Mucosa of rectum (tissue), 2 donors: ENCODE measurements around the gene PAX5.

Experiments
- H3K27ac ChIP-seq, 2 donors: one replicate each; pipeline ENCODE4 v1.7.0; 2013; ENCODE audit warnings: inconsistent platforms in 2 of 2, low read depth in 2 of 2, low read length in 2 of 2
- H3K27me3 ChIP-seq, 2 donors: one replicate each; pipeline ENCODE4 v1.7.0; 2013; ENCODE audit warnings: low read length in 2 of 2; ENCODE audit not compliant: control insufficient read depth in 2 of 2, insufficient read depth in 2 of 2
- H3K36me3 ChIP-seq, 2 donors: one replicate each; pipeline ENCODE4 v1.7.0; 2013; ENCODE audit warnings: low read length in 2 of 2; ENCODE audit not compliant: control insufficient read depth in 2 of 2, insufficient read depth in 2 of 2
- H3K4me1 ChIP-seq, 2 donors: one replicate each; pipeline ENCODE4 v1.7.0; 2013; ENCODE audit warnings: low read length in 2 of 2, mild to moderate bottlenecking in 1 of 2; ENCODE audit not compliant: control insufficient read depth in 2 of 2, insufficient read depth in 2 of 2
- H3K4me3 ChIP-seq, 2 donors: one replicate each; pipeline ENCODE4 v1.7.0; 2013; ENCODE audit warnings: low read length in 2 of 2
- H3K9ac ChIP-seq, 2 donors: one replicate each; pipeline ENCODE4 v1.7.0; 2013; ENCODE audit warnings: low read length in 2 of 2, low read depth in 1 of 2, mild to moderate bottlenecking in 1 of 2
- H3K9me3 ChIP-seq, 2 donors: one replicate each; pipeline ENCODE4 v1.7.0; 2013; ENCODE audit warnings: low read length in 2 of 2; ENCODE audit not compliant: control insufficient read depth in 2 of 2
- donor health status: healthy.
- donor health status: Normal muscosa, but diverticular disease.

The PAX5 gene

GRCh38 chr9:36941441-36941840 is 92.6 kb downstream of the PAX5 start:
- Histone ChIP-seq H3K27ac (no peak overlapping the region), H3K4me3 (no peak overlapping the region), H3K9ac (no peak overlapping the region), H3K9me3 (no peaks in the 10 kb centered on the region), H3K4me1 (no peaks in the 10 kb centered on the region), H3K27me3 (peaks cover 0 to 6% of the 10 kb centered on the region in 2 donors), H3K36me3 (no peaks in the 10 kb centered on the region)

DNA sequence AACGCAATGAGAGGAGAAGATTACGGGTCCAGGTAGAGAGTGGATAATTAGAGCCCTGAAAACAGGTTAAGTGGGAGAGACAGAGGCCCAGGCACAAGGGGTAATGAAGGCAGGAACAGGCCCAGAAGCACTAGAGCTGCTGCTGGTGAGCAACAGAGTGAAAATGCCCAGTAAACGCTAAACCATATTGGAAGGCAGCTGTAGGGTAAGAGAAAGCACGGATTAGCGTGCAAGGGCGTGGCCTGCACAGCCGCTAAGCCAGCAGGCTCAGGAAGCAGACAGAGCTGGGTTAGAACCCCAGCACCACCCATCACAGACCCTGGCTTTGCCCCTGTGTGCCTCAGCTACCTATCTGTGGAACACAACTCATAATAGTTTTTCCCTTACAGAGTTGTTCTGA is 93.2 kb downstream of the PAX5 start:
- Histone ChIP-seq H3K27ac (no peak overlapping the region), H3K9ac (no peak overlapping the region), H3K9me3 (no peaks in the 10 kb centered on the region), H3K27me3 (peaks cover 0 to 6% of the 10 kb centered on the region in 2 donors), H3K4me3 (no peak overlapping the region), H3K4me1 (no peaks in the 10 kb centered on the region), H3K36me3 (no peaks in the 10 kb centered on the region)

GRCh38 chr9:36940500-36940853 is 93.6 kb downstream of the PAX5 start:
- H3K4me3 ChIP-seq: no peak overlapping the region
- no peak overlapping the region for H3K9ac ChIP-seq
- no peaks in the 10 kb centered on the region for H3K36me3 ChIP-seq
- no peaks in the 10 kb centered on the region for H3K9me3 ChIP-seq
- no peak overlapping the region for H3K27ac ChIP-seq
- peaks cover 0 to 6% of the 10 kb centered on the region in 2 donors for H3K27me3 ChIP-seq
- no peaks in the 10 kb centered on the region for H3K4me1 ChIP-seq

GRCh38 chr9:36939655-36940499 is 94.2 kb downstream of the PAX5 start:
- H3K4me3 ChIP-seq: no peak overlapping the region
- peaks cover 0 to 6% of the 10 kb centered on the region in 2 donors for H3K27me3 ChIP-seq
- no peaks in the 10 kb centered on the region for H3K4me1 ChIP-seq
- H3K9me3 ChIP-seq: no peaks in the 10 kb centered on the region
- no peak overlapping the region for H3K9ac ChIP-seq
- no peak overlapping the region for H3K27ac ChIP-seq
- no peaks in the 10 kb centered on the region for H3K36me3 ChIP-seq

GRCh38 chr9:36939214-36939613 is 94.9 kb downstream of the PAX5 start:
- H3K4me1 ChIP-seq: no peaks in the 10 kb centered on the region
- H3K9me3 ChIP-seq: no peaks in the 10 kb centered on the region
- H3K27me3 ChIP-seq: peaks cover 0 to 6% of the 10 kb centered on the region in 2 donors
- H3K4me3 ChIP-seq: no peak overlapping the region
- H3K9ac ChIP-seq: no peak overlapping the region
- H3K36me3 ChIP-seq: no peaks in the 10 kb centered on the region
- no peak overlapping the region for H3K27ac ChIP-seq

DNA sequence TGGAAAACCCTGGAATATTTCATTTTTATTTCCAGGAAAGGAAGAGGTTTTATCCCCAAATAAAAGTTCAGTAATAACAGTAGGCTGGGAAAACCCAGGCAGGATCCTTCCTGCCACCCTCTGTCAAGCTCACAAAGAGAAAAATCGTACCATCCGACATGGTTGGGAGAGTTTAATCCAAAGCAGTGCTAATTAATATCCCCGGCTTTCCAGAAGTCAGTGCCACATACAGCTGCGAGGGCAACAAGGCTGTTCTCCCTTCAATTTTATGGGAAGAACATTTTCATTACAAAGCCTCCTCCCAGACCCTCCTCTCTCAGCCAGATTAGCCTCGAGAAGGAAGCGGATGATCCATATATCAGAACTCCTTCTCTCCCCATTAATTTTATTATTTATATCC is 95.5 kb downstream of the PAX5 start:
- Histone ChIP-seq H3K9me3 (no peaks in the 10 kb centered on the region), H3K4me1 (no peaks in the 10 kb centered on the region), H3K36me3 (no peaks in the 10 kb centered on the region), H3K4me3 (no peak overlapping the region), H3K27ac (no peak overlapping the region), H3K9ac (no peak overlapping the region), H3K27me3 (peaks cover 0 to 6% of the 10 kb centered on the region in 2 donors)

DNA sequence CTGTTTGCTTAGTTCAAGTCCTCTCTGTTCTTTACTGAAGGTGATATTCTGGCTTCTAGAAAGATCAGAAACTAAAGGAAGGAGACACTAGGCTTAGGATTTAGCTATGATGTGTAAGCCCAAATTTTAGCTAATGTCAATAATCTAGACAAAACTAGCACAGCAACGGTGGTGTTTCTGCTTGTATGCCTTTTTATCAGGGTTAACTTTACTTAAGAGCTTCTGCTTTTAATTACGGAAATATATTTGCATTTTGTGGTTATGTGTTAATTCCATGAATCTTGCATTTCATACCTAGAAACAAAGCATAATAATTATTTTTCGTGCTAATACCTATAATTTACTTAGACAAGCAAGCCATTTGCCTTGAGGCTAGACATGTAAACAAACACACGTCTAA is 96.1 kb downstream of the PAX5 start:
- Histone ChIP-seq H3K4me3 (no peak overlapping the region), H3K27ac (no peak overlapping the region), H3K9me3 (no peaks in the 10 kb centered on the region), H3K9ac (no peak overlapping the region), H3K27me3 (peaks cover 0 to 6% of the 10 kb centered on the region in 2 donors), H3K4me1 (no peaks in the 10 kb centered on the region), H3K36me3 (no peaks in the 10 kb centered on the region)

DNA sequence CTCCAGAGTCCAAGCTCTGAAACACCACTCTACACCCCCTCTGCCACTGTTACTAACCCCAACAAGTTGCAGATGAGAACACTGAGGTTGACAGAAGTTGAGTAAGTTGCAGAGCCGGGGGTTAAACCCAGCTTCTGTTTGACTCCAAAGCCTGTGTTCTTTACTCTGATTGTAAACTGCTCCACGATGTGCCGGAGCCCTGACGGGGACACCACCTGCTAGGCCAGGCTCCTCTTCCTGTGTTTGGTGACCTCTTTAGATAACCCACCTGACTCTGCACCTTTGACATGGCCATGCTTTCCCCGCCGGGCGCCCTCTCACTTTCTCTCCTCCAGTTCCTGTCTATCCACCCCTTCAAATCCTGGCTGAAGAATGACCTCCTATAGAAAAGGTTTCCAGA is 96.7 kb downstream of the PAX5 start:
- H3K4me3 ChIP-seq: no peak overlapping the region
- no peaks in the 10 kb centered on the region for H3K36me3 ChIP-seq

GRCh38 chr9:36936498-36936831 is 97.6 kb downstream of the PAX5 start:
- Histone ChIP-seq H3K4me1 (no peaks in the 10 kb centered on the region), H3K9ac (no peak overlapping the region), H3K27me3 (peaks cover 0 to 6% of the 10 kb centered on the region in 2 donors), H3K36me3 (no peaks in the 10 kb centered on the region), H3K27ac (no peak overlapping the region), H3K9me3 (peaks cover 0 to 3% of the 10 kb centered on the region in 2 donors), H3K4me3 (no peak overlapping the region)

More for the DNA sequence above, 96.7 kb downstream of the PAX5 start:
- Histone ChIP-seq H3K27ac (no peak overlapping the region), H3K9ac (no peak overlapping the region), H3K9me3 (peaks cover 0 to under 1% of the 10 kb centered on the region in 2 donors), H3K27me3 (peaks cover 0 to 6% of the 10 kb centered on the region in 2 donors), H3K4me1 (no peaks in the 10 kb centered on the region)

- no peak overlapping the region for H3K27ac ChIP-seq
- H3K27me3 ChIP-seq: peaks cover 0 to 6% of the 10 kb centered on the region in 2 donors
- no peak overlapping the region for H3K9ac ChIP-seq
- H3K4me1 ChIP-seq: no peaks in the 10 kb centered on the region
- peaks cover 0 to 3% of the 10 kb centered on the region in 2 donors for H3K9me3 ChIP-seq
- no peak overlapping the region for H3K4me3 ChIP-seq
- H3K36me3 ChIP-seq: no peaks in the 10 kb centered on the region
Observed at GRCh38 chr9:36935768-36936497, 98.1 kb downstream of the PAX5 start.
